Measurements from ENCODE around the gene TAF1A. TPM values are rescaled to one million over a fixed set of nuclear protein-coding genes. Genes with fewer than 3 reads are reported as not detected.

Gene TAF1A
- total and polyA plus RNA-seq, 2 of the 8 experiments (the other 6 are each of a cell fraction or from before 2014, with no cell fraction given), result 3.3 to 16.7 TPM

GRCh38 chr1:222634180-222635013, 44.7 kb upstream of the TAF1A start:
- no peak overlapping the region for H3K9ac ChIP-seq (replicated peaks in 1 of 4; ENCODE audit: extremely low read depth in 1 of 4, low read depth in 3 of 4, low read length in 3 of 4)
- no peak for TF ChIP-seq USF2 (IDR thresholded peaks at IDR 0.05; ENCODE audit: low read length)
- peak; percentile 69 to 70 for TF ChIP-seq RAD21 (IDR thresholded peaks at IDR 0.05 in 1 of 2, conservative IDR thresholded peaks at IDR 0.05 in 1 of 2; ENCODE audit: low read depth in 2 of 2, low read length in 2 of 2)
- no peak for TF ChIP-seq SIN3A (conservative IDR thresholded peaks at IDR 0.05 in 1 of 2, IDR thresholded peaks at IDR 0.05 in 1 of 2; ENCODE audit: low read depth in 1 of 2, low read length in 2 of 2)
- peak in 2 of 3 experiments; percentile 67 to 83; a peak in 3 of 4 replicates for TF ChIP-seq CTCF (IDR thresholded peaks at IDR 0.05; ENCODE audit: control extremely low read depth in 1 of 3, insufficient read depth in 1 of 3, low read depth in 1 of 3, low read length in 3 of 3)
- DNase-seq (ENCODE audit: low read depth in 1 of 2, low spot score in 2 of 2) (peak in 1 of 2 experiments; percentile 64), FAIRE-seq (peak; percentile 79)
- H3K27me3 ChIP-seq (replicated peaks in 1 of 4; ENCODE audit: control insufficient read depth in 3 of 4, extremely low read depth in 1 of 4, insufficient read depth in 3 of 4, low read length in 3 of 4), result no peaks in the 10 kb centered on the region
- no peaks in the 10 kb centered on the region for H3K4me1 ChIP-seq (replicated peaks in 1 of 4; ENCODE audit: control insufficient read depth in 3 of 4, insufficient read depth in 4 of 4, low read length in 3 of 4)
- H3K79me1 ChIP-seq (ENCODE audit: low read depth, low read length), result no peaks in the 10 kb centered on the region
- H3K18ac ChIP-seq (ENCODE audit: extremely low read depth, low read length), result no peak overlapping the region
- H3K4me2 ChIP-seq (ENCODE audit: insufficient read depth in 1 of 2, low read depth in 2 of 2, low read length in 2 of 2), result no peak overlapping the region
- H2BK12ac ChIP-seq (ENCODE audit: low read depth, low read length), result no peak overlapping the region
- H3K4me3 ChIP-seq (ENCODE audit: extremely low read depth in 1 of 4, insufficient read depth in 2 of 4, low read depth in 3 of 4, low read length in 4 of 4), result no peak overlapping the region
- H2BK5ac ChIP-seq (ENCODE audit: low read depth, low read length), result no peak overlapping the region
- H3K23me2 ChIP-seq (ENCODE audit: low read depth, low read length), result no peaks in the 10 kb centered on the region
- no peak overlapping the region for H3K4ac ChIP-seq (replicated peaks; ENCODE audit: insufficient read length, low read depth, low read length)
- H4K91ac ChIP-seq (replicated peaks; ENCODE audit: insufficient read length, low read length), result no peak overlapping the region
- no peak overlapping the region for H3K23ac ChIP-seq (ENCODE audit: insufficient read length)
- H4K8ac ChIP-seq (ENCODE audit: extremely low read depth, insufficient read depth, low read length), result no peak overlapping the region
- H3K79me2 ChIP-seq (ENCODE audit: control insufficient read depth in 1 of 2, insufficient read depth in 2 of 2, low read length in 2 of 2), result no peaks in the 10 kb centered on the region; a peak in 1 of 4 replicates
- no peaks in the 10 kb centered on the region for H3K9me3 ChIP-seq (ENCODE audit: insufficient read depth in 2 of 2, low read depth in 1 of 2, low read length in 1 of 2)
- H3K56ac ChIP-seq (replicated peaks; ENCODE audit: insufficient read length, low read depth, low read length), result no peak overlapping the region
- H4K5ac ChIP-seq (ENCODE audit: insufficient read length, low read depth, low read length), result no peak overlapping the region
- WGBS, 2 experiments (ENCODE audit: extremely low coverage in 1 of 2, insufficient coverage in 1 of 2, insufficient read length in 1 of 2, insufficient replicate concordance in 2 of 2, low coverage in 1 of 2, low lambda C conversion rate in 2 of 2, missing lambda C conversion rate in 1 of 2), result 67% methylated on average over 7 of the region's 7 CpGs; no CpG with 5 or more reads in 1 of the 2 experiments
- H2BK120ac ChIP-seq (replicated peaks; ENCODE audit: low read depth, low read length), result no peak overlapping the region
- no peak overlapping the region for H2BK15ac ChIP-seq (ENCODE audit: low read length)
- H4K20me1 ChIP-seq (replicated peaks in 1 of 2; ENCODE audit: control insufficient read depth in 1 of 2, insufficient read depth in 2 of 2, low read length in 2 of 2), result peaks cover 0 to 2% of the 10 kb centered on the region in 2 experiments
- no peak overlapping the region for H2BK20ac ChIP-seq (ENCODE audit: low read length)
- POLR2A ChIA-PET (ENCODE audit: partially characterized antibody), result interaction anchor here (0.6 to 1.3 kb wide), 3 partner anchors 10 to 169 kb away, joined by 3 to 7 read pairs (median 7); no protein-coding TSS in a partner anchor
- H3K14ac ChIP-seq (ENCODE audit: insufficient read length), result no peak overlapping the region
- CTCF ChIA-PET (ENCODE audit: partially characterized antibody), result interaction anchor here (0.6 to 2.4 kb wide), 26 partner anchors 9 to 383 kb away, joined by 3 to 19 read pairs (median 4); partner anchors contain the start of gene TAF1A
- no peak overlapping the region for H2AFZ ChIP-seq (ENCODE audit: low read length)
- H2AK5ac ChIP-seq (ENCODE audit: low read depth, low read length), result no peak overlapping the region
- peaks cover 11 to 42% (median 30%) of the 10 kb centered on the region in 4 experiments for H3K36me3 ChIP-seq (ENCODE audit: control insufficient read depth in 2 of 4, insufficient read depth in 4 of 4, low read length in 3 of 4)
- no peak overlapping the region for H3K27ac ChIP-seq (ENCODE audit: low read depth, low read length)
